ENCODE measurements around the gene UNC79.
"Not testable (repeated sequence)": the region's sequence is repeated elsewhere in the genome, so short reads cannot be mapped to it uniquely, and the experiment has no call there.

UNC79 gene

GRCh38 chr14:93430315-93431035, at the start of gene UNC79:
UNC79 (plus strand) TSS chr14:93430939; CDS start chr14:93431030, 91 bp downstream.
- peak; percentile 83 for DNase-seq (ENCODE audit: low spot score)

GRCh38 chr14:93381644-93382043, 49.1 kb upstream of the UNC79 start:
- no peak for DNase-seq (ENCODE audit: low spot score)

GRCh38 chr14:93384256-93384655, 46.5 kb upstream of the UNC79 start:
- not testable (repeated sequence) for DNase-seq (ENCODE audit: low spot score)

- DNase-seq (ENCODE audit: low spot score) = no peak
Measured at GRCh38 chr14:93395231-93395630, 35.5 kb upstream of the UNC79 start.

GRCh38 chr14:93396456-93396855, 34.3 kb upstream of the UNC79 start:
- no peak for DNase-seq (ENCODE audit: low spot score)

- no peak for DNase-seq (ENCODE audit: low spot score)
Measured at GRCh38 chr14:93398491-93398890, 32.2 kb upstream of the UNC79 start.

GRCh38 chr14:93402951-93403350, 27.8 kb upstream of the UNC79 start:
- no peak for DNase-seq (ENCODE audit: low spot score)

- DNase-seq (ENCODE audit: low spot score) = no peak
Measured at GRCh38 chr14:93410021-93410420, 20.7 kb upstream of the UNC79 start.

- DNase-seq (ENCODE audit: low spot score) = no peak
Measured at GRCh38 chr14:93410893-93411292, 19.8 kb upstream of the UNC79 start.

GRCh38 chr14:93425136-93425535, 5.6 kb upstream of the UNC79 start:
- DNase-seq (ENCODE audit: low spot score) = not testable (repeated sequence)

GRCh38 chr14:93426750-93427149, 4.0 kb upstream of the UNC79 start:
- no peak for DNase-seq (ENCODE audit: low spot score)

- DNase-seq (ENCODE audit: low spot score) = peak; percentile 76
Measured at GRCh38 chr14:93431036-93431670, 414 bp downstream of the UNC79 start.

- no peak for DNase-seq (ENCODE audit: low spot score)
Measured at GRCh38 chr14:93454224-93454623, 23.5 kb downstream of the UNC79 start.

GRCh38 chr14:93456356-93456755, 25.6 kb downstream of the UNC79 start:
- DNase-seq (ENCODE audit: low spot score) = no peak

GRCh38 chr14:93458234-93458633, 27.5 kb downstream of the UNC79 start:
- no peak for DNase-seq (ENCODE audit: low spot score)

GRCh38 chr14:93462479-93462878, 31.7 kb downstream of the UNC79 start:
- DNase-seq (ENCODE audit: low spot score) = no peak

GRCh38 chr14:93464271-93464670, 33.5 kb downstream of the UNC79 start:
- DNase-seq (ENCODE audit: low spot score) = no peak

GRCh38 chr14:93475471-93475870, 44.7 kb downstream of the UNC79 start:
- no peak for DNase-seq (ENCODE audit: low spot score)

GRCh38 chr14:93476305-93476704, 45.6 kb downstream of the UNC79 start:
- no peak for DNase-seq (ENCODE audit: low spot score)

- not testable (repeated sequence) for DNase-seq (ENCODE audit: low spot score)
Measured at GRCh38 chr14:93479074-93479473, 48.3 kb downstream of the UNC79 start.

- no peak for DNase-seq (ENCODE audit: low spot score)
Measured at GRCh38 chr14:93480867-93481266, 50.1 kb downstream of the UNC79 start.

GRCh38 chr14:93481758-93482157, 51.0 kb downstream of the UNC79 start:
- no peak for DNase-seq (ENCODE audit: low spot score)

- no peak for DNase-seq (ENCODE audit: low spot score)
Measured at GRCh38 chr14:93490001-93490400, 59.3 kb downstream of the UNC79 start.

GRCh38 chr14:93493054-93493453, 62.3 kb downstream of the UNC79 start:
- no peak for DNase-seq (ENCODE audit: low spot score)
